GM19240 (cell line): ENCODE data around the gene PRAMEF14.
"Not testable (repeated sequence)": the region's sequence is repeated elsewhere in the genome, so short reads cannot be mapped to it uniquely, and the experiment has no call there.

Experiments
- DNase-seq: peaks from one replicate; pipeline ENCODE4 v3.0.0; 2011; ENCODE audit warnings: low spot score; ENCODE audit not compliant: insufficient read length

PRAMEF14 gene

GRCh38 chr1:13347034-13347433 lies at the start of gene PRAMEF14:
PRAMEF14 (minus strand) TSS chr1:13347134; CDS start chr1:13345314, 1,820 bp downstream.
- DNase-seq = not testable (repeated sequence)

GRCh38 chr1:13395311-13395710 lies 48.4 kb upstream of the PRAMEF14 start:
- not testable (repeated sequence) for DNase-seq

GRCh38 chr1:13394761-13395160 lies 47.8 kb upstream of the PRAMEF14 start:
- not testable (repeated sequence) for DNase-seq

GRCh38 chr1:13393004-13393403 lies 46.1 kb upstream of the PRAMEF14 start:
- DNase-seq = not testable (repeated sequence)

GRCh38 chr1:13389332-13389731 lies 42.4 kb upstream of the PRAMEF14 start, which contains the start of gene PRAMEF17:
PRAMEF17 (plus strand) TSS chr1:13389632; CDS start chr1:13389658, 26 bp downstream.
- DNase-seq = not testable (repeated sequence)

- not testable (repeated sequence) for DNase-seq
These were observed 33.4 kb upstream of the PRAMEF14 start for GRCh38 chr1:13380380-13380779.

GRCh38 chr1:13378983-13379382 lies 32.0 kb upstream of the PRAMEF14 start:
- DNase-seq = not testable (repeated sequence)

GRCh38 chr1:13368544-13368943 lies 21.6 kb upstream of the PRAMEF14 start:
- not testable (repeated sequence) for DNase-seq

GRCh38 chr1:13366536-13366935 lies 19.6 kb upstream of the PRAMEF14 start:
- not testable (repeated sequence) for DNase-seq

- not testable (repeated sequence) for DNase-seq
These were observed 18.0 kb upstream of the PRAMEF14 start for GRCh38 chr1:13364928-13365327.

- not testable (repeated sequence) for DNase-seq
These were observed 15.4 kb upstream of the PRAMEF14 start for GRCh38 chr1:13362364-13362763.

- peak; percentile 2 for DNase-seq
These were observed 9.8 kb upstream of the PRAMEF14 start for GRCh38 chr1:13356774-13357173.

GRCh38 chr1:13354475-13354874 lies 7.5 kb upstream of the PRAMEF14 start:
- not testable (repeated sequence) for DNase-seq

- not testable (repeated sequence) for DNase-seq
These were observed 6.5 kb upstream of the PRAMEF14 start for GRCh38 chr1:13353476-13353875.

- DNase-seq = not testable (repeated sequence)
These were observed 4.4 kb downstream of the PRAMEF14 start for GRCh38 chr1:13342496-13342895.

GRCh38 chr1:13315281-13315680 lies 31.7 kb downstream of the PRAMEF14 start, which contains the start of gene PRAMEF15:
PRAMEF15 (plus strand) TSS chr1:13315581; CDS start chr1:13318408, 2,827 bp downstream.
- not testable (repeated sequence) for DNase-seq

- DNase-seq = not testable (repeated sequence)
These were observed 43.7 kb downstream of the PRAMEF14 start, which contains the start of gene PRAMEF33 for GRCh38 chr1:13303239-13303638. PRAMEF33 (plus strand) TSS chr1:13303539; CDS start chr1:13305955, 2,416 bp downstream.

GRCh38 chr1:13302197-13302596 lies 44.7 kb downstream of the PRAMEF14 start:
- DNase-seq = not testable (repeated sequence)

- not testable (repeated sequence) for DNase-seq
These were observed 48.2 kb downstream of the PRAMEF14 start for GRCh38 chr1:13298699-13299098.

- DNase-seq = not testable (repeated sequence)
These were observed 49.6 kb downstream of the PRAMEF14 start for GRCh38 chr1:13297216-13297931.
